ENCODE results near the gene SLC51A.
"Not testable (repeated sequence)": the region's sequence is repeated elsewhere in the genome, so short reads cannot be mapped to it uniquely, and the experiment has no call there.

The SLC51A gene

GRCh38 chr3:196244166-196244565 lies 27.8 kb downstream of the SLC51A start:
- DNase-seq: not testable (repeated sequence)

DNA sequence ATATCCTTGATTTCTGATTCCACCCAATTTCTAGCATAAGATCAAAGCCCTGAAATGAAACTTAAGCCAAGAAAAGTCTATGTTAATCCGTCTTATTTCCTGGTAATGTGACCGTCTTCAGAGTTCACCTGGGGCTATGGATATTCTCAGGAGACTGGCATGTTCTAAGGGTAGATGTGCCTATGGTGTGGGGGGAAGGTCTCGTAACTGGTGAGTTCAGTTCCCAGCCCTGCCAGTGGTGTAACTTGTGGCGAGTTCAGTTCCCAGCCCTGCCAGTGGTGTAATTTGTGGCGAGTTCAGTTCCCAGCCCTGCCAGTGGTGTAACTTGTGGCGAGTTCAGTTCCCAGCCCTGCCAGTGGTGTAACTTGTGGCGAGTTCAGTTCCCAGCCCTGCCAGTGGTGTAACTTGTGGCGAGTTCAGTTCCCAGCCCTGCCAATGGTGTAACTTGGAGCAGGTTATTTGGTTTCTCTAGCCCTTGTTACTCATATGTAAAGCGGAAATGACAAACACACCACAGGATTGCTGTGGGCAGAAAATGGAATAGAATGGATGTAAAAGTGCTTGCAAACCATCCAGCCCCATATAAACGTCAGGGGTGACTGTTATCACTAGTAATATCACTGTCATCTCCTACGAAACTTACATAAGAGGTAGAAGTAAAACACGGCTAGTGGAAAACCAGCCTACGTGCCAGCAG lies 30.4 kb downstream of the SLC51A start:
- no peak for DNase-seq

GRCh38 chr3:196251918-196252317 lies 35.6 kb downstream of the SLC51A start:
- DNase-seq: no peak

DNA sequence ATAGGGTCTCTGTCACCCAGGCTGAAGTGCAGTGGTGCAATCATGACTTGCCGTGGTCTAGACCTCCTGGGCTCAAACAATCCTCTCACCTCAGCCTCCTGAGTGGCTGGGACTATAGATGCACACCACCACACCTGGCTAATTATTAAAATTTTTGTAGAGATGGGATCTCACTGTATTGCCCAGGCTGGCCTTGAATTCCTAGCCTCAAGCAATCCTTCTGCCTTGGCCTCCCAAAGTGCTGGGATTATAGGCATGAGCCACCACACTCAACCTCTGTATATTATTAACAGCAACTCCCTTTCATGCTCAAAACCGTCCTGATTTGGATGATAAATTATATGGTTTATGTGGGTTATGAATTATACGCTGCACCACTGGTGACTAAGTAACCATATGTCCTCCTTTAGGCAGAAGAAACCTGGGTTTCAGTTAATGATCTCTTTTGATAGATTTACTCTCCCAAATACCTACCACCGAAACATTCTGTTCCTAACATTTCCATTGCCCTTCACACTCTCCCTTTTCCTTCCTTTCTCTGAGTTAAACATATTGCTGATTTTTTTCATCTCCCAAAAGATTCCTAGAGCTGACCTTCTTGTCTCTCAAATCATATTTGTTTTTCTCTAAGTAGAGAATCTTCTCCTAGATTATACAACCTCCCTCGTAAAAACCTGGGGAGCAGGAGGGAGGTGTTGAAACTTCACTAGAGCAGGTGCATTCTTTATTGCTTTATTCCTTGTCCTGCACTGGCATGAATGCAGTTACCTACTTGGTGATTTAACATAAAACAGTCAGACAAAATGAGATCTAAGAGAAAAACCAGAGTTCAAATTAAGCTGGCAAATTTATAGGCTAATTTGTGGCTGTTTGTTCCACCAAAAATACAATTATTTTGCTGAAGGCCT lies 38.3 kb downstream of the SLC51A start:
- no peak for DNase-seq

GRCh38 chr3:196255776-196256175 lies 39.4 kb downstream of the SLC51A start:
- DNase-seq: no peak

GRCh38 chr3:196260784-196261183 lies 44.5 kb downstream of the SLC51A start:
- no peak for DNase-seq

- DNase-seq: no peak
These were observed 47.5 kb downstream of the SLC51A start for GRCh38 chr3:196263819-196264218.

GRCh38 chr3:196268284-196269163 lies 52.2 kb downstream of the SLC51A start:
- DNase-seq: no peak

- DNase-seq: no peak
These were observed 54.2 kb downstream of the SLC51A start for GRCh38 chr3:196270499-196270898.

DNA sequence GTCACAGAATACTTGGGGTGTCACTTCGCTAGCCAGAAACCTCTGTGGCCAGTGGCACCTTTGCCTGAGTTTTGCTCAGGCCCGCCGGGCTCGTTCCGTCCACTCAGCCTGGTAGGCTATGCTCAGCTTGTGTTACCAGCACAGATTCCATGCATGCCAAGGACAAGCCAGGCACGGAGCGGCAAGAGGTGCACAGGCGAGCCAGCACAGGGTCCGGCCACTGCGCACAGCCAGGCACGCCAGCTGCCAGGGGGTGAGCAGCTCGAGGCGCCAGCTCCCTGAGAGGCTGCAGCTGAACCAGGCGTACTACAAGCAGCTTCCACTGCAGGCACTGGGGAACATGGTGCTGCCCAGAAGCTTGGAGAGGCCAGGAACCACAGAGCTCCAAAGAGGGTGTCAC lies 56.5 kb downstream of the SLC51A start:
- DNase-seq: no peak

GRCh38 chr3:196273655-196274054 lies 57.3 kb downstream of the SLC51A start:
- DNase-seq: no peak

DNA sequence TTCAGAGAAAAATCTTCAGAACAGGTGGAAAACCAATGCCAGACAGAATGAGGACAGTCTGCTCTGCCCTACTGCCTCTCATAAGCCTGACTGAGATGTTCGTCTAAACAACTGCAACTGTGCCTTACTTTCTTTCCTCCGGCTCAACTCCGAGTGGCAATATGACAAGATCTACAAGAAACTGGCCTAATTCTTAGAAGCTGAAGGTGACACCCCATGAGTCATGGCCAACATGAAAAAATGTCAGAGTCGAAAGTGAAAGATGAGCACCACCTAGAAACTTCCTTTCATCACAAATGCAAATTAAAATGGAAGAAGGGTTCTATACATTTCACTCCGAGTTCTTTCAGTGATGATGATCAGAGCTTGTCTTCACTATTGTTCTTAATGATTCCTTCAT lies 58.3 kb downstream of the SLC51A start:
- peak; percentile 17 to 55 (median 34) for DNase-seq

- DNase-seq: no peak
These were observed 58.8 kb downstream of the SLC51A start for GRCh38 chr3:196275126-196275525.

GRCh38 chr3:196280689-196281440 lies 64.5 kb downstream of the SLC51A start:
- no peak for DNase-seq

- DNase-seq: no peak
These were observed 65.6 kb downstream of the SLC51A start for GRCh38 chr3:196281962-196282361.

Measured in activated CD4-positive, CD25-positive, alpha-beta regulatory T cell (primary cell).